ENCODE measurements around the gene CCK. TPM values are rescaled to one million over a fixed set of nuclear protein-coding genes. Genes with fewer than 3 reads are reported as not detected.

Gene CCK
- polyA plus RNA-seq, 1 donor from 2014 or later = not detected

DNA sequence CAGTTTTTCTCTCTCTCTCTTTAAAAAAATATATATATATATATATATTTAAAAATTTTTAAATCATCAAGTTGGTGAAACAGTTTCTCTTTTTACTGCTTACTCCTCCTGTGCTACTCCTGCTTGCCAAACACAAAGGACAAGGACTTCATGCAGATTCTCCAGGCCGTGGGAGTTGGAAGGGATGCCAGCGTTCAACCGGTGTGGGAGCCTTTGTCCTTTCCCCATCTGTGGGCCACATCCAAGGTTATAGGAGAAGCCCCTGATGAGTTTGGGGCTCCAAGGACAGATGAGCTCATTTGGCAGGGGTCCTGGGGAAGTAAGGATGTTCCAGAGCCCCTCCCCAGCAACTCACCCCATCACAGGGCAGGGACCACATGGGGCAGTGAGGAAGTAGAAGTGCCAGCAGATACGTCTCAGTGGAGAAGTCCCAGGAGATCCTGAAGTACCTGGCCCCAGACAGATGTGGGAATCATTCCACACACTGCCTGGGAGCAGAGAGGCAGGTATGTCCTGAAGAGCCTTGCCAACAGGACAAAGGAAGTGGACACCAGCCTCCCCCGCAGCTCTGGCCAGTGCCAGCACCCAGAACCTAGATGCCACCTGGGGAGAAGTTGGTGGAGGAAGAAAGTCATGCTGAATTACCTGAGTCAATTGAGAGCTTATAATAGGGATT is 36.6 kb downstream of the CCK start:
- Histone ChIP-seq H2AFZ (ENCODE audit: low read depth, low read length) (no peak overlapping the region), H3K27ac (ENCODE audit: low read length) (no peak overlapping the region)

DNA sequence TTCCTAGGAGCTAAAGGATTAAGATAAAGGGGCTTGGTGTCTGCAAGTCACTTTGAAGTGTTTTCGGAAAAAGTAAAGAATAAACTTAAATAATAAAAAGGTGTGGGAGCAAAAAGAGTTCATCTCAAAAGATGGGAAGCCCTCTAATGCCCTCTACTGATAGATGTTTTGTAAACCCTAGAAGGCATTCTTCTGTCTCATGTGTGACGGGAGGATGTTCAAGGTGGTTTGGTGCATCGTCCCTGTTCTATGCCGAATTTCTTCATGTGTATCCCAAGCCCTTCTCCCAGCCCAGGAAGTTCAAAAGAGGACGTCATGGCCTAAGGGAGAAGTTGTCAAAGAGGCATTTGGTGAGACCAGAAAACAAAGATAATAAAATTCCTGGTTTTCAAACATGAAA is 37.2 kb downstream of the CCK start:
- Histone ChIP-seq H3F3A (ENCODE audit: insufficient read depth, low read length, poor library complexity, severe bottlenecking) (no peaks in the 10 kb centered on the region), H3K9ac (ENCODE audit: low read length) (no peak overlapping the region), H3K27ac (ENCODE audit: low read length) (no peak overlapping the region), H3K4me2 (ENCODE audit: low read length) (no peak overlapping the region), H3K79me2 (replicated peaks; ENCODE audit: insufficient read depth, low read length) (no peaks in the 10 kb centered on the region), H3K36me3 (ENCODE audit: insufficient read depth, low read length) (no peaks in the 10 kb centered on the region), H3K9me2 (ENCODE audit: insufficient read depth, low read length) (no peaks in the 10 kb centered on the region), H3K27me3 (ENCODE audit: insufficient read depth, low read depth, low read length) (no peaks in the 10 kb centered on the region), H3K4me3 (ENCODE audit: low read length) (no peak overlapping the region), H3K9me3 (ENCODE audit: low read length) (no peaks in the 10 kb centered on the region), H2AFZ (ENCODE audit: low read depth, low read length) (no peak overlapping the region), H4K20me1 (ENCODE audit: insufficient read depth) (no peaks in the 10 kb centered on the region)
- no peak for TF ChIP-seq EP300 (conservative IDR thresholded peaks at IDR 0.05; ENCODE audit: poor library complexity, severe bottlenecking)
- TF ChIP-seq RAD21 (conservative IDR thresholded peaks at IDR 0.05) = no peak
- no peak for TF ChIP-seq REST (IDR thresholded peaks at IDR 0.05; ENCODE audit: borderline replicate concordance)
- no peak for TF ChIP-seq EZH2 (IDR thresholded peaks at IDR 0.05; ENCODE audit: borderline replicate concordance, insufficient read depth, low read length, poor library complexity, severe bottlenecking)
- TF ChIP-seq TAF1 (IDR thresholded peaks at IDR 0.05; ENCODE audit: low read depth) = no peak
- TF ChIP-seq POLR2AphosphoS5 (IDR thresholded peaks at IDR 0.05) = no peak
- TF ChIP-seq SMC3 (conservative IDR thresholded peaks at IDR 0.05; ENCODE audit: poor library complexity) = no peak
- no peak for TF ChIP-seq MXI1 (conservative IDR thresholded peaks at IDR 0.05; ENCODE audit: poor library complexity, severe bottlenecking)

More for the DNA sequence above, 36.6 kb downstream of the CCK start:
- Histone ChIP-seq H3K4me2 (ENCODE audit: low read length) (no peak overlapping the region), H3K9me3 (ENCODE audit: low read length) (no peaks in the 10 kb centered on the region), H3K9ac (ENCODE audit: low read length) (no peak overlapping the region), H3K9me2 (ENCODE audit: insufficient read depth, low read length) (no peaks in the 10 kb centered on the region), H3F3A (ENCODE audit: insufficient read depth, low read length, poor library complexity, severe bottlenecking) (no peaks in the 10 kb centered on the region), H3K27me3 (ENCODE audit: insufficient read depth, low read depth, low read length) (no peaks in the 10 kb centered on the region), H3K36me3 (ENCODE audit: insufficient read depth, low read length) (no peaks in the 10 kb centered on the region), H3K4me3 (ENCODE audit: low read length) (no peak overlapping the region), H3K79me2 (replicated peaks; ENCODE audit: insufficient read depth, low read length) (no peaks in the 10 kb centered on the region), H4K20me1 (ENCODE audit: insufficient read depth) (no peaks in the 10 kb centered on the region)
- TF ChIP-seq MXI1 (conservative IDR thresholded peaks at IDR 0.05; ENCODE audit: poor library complexity, severe bottlenecking) (no peak), EZH2 (IDR thresholded peaks at IDR 0.05; ENCODE audit: borderline replicate concordance, insufficient read depth, low read length, poor library complexity, severe bottlenecking) (no peak), SMC3 (conservative IDR thresholded peaks at IDR 0.05; ENCODE audit: poor library complexity) (no peak), REST (IDR thresholded peaks at IDR 0.05; ENCODE audit: borderline replicate concordance) (no peak), POLR2AphosphoS5 (IDR thresholded peaks at IDR 0.05) (no peak), RAD21 (conservative IDR thresholded peaks at IDR 0.05) (no peak), TAF1 (IDR thresholded peaks at IDR 0.05; ENCODE audit: low read depth) (no peak)
- TF ChIP-seq, protein P1, sequence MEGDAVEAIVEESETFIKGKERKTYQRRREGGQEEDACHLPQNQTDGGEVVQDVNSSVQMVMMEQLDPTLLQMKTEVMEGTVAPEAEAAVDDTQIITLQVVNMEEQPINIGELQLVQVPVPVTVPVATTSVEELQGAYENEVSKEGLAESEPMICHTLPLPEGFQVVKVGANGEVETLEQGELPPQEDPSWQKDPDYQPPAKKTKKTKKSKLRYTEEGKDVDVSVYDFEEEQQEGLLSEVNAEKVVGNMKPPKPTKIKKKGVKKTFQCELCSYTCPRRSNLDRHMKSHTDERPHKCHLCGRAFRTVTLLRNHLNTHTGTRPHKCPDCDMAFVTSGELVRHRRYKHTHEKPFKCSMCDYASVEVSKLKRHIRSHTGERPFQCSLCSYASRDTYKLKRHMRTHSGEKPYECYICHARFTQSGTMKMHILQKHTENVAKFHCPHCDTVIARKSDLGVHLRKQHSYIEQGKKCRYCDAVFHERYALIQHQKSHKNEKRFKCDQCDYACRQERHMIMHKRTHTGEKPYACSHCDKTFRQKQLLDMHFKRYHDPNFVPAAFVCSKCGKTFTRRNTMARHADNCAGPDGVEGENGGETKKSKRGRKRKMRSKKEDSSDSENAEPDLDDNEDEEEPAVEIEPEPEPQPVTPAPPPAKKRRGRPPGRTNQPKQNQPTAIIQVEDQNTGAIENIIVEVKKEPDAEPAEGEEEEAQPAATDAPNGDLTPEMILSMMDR (IDR thresholded peaks at IDR 0.05; ENCODE audit: poor library complexity, severe bottlenecking) = no peak
